Measurements from ENCODE around the gene RNF138. TPM values are rescaled to one million over a fixed set of nuclear protein-coding genes. Genes with fewer than 3 reads are reported as not detected.
"Not testable (repeated sequence)": the region's sequence is repeated elsewhere in the genome, so short reads cannot be mapped to it uniquely, and the experiment has no call there.

Gene RNF138, protein sequence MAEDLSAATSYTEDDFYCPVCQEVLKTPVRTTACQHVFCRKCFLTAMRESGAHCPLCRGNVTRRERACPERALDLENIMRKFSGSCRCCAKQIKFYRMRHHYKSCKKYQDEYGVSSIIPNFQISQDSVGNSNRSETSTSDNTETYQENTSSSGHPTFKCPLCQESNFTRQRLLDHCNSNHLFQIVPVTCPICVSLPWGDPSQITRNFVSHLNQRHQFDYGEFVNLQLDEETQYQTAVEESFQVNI
- 52.9 and 66.3 TPM in 2 replicates for total RNA-seq (2014; rRNA removed; shearing (Covaris generic))
- polyA plus RNA-seq (2015; cell fraction: cytosol; rRNA removed), result 57.4 and 68.4 TPM in 2 replicates
- polyA plus RNA-seq (2015; cell fraction: nucleus; rRNA removed), result 44.5 and 63.1 TPM in 2 replicates

DNA sequence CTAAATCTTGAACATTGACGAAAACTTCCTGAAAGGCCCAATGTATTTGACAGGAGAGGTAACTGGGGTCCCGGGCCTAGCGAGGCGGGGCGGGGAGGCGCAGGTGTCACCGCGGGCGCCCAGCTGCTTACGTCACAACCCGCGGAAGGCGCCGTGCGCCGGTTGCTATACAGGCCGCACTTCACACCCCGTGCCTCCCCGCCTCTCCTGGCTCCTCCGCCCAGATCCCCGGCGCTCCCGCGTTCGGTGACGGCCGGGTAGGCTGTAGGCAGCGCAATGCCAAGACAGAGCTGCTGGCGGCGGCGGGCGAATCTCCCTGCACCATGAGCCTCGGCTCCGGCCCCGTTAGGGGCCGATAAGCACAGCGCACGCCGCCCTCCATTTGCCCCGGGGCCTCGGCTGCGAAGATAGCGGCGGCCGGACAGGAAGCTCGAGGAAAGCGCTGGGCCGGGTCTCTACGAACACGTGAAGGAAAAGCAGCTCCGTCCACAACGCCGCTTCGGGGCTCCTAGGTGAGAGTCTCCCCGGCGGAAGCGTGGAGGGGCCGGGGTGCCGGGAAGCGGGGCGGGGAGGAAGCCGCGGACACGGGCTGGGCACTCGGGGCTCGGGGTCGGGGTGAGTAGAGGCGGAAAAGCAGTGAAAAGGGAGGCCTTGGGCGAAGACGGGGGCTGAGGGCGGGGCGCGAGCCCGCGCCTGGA lies at the start of gene RNF138:
RNF138 (plus strand) TSS at position 151 of the 698 bp plus-strand sequence. CDS start 903 bp downstream, outside the sequence.
- peak; percentile 76 for DNase-seq (ENCODE audit: low read depth)

DNA sequence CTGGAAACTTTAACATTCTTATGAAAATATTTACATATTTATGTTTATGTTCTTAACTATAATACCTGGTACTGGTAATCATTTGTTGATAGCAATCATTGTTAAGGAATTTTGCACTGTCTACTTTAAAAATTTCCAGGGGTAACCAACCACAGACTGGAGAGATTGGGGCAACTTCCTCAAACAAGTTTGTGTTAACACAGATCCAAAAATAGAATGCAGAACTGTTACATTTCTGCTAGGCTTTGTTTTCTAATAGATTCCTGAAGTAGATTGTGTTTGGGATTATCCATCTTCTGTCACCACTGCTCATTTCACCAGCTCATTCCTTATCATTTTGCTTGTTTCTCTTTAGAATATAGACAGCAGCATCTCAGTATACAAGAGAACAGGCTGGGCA lies 49.3 kb upstream of the RNF138 start:
- no peak for DNase-seq (ENCODE audit: low read depth)

DNA sequence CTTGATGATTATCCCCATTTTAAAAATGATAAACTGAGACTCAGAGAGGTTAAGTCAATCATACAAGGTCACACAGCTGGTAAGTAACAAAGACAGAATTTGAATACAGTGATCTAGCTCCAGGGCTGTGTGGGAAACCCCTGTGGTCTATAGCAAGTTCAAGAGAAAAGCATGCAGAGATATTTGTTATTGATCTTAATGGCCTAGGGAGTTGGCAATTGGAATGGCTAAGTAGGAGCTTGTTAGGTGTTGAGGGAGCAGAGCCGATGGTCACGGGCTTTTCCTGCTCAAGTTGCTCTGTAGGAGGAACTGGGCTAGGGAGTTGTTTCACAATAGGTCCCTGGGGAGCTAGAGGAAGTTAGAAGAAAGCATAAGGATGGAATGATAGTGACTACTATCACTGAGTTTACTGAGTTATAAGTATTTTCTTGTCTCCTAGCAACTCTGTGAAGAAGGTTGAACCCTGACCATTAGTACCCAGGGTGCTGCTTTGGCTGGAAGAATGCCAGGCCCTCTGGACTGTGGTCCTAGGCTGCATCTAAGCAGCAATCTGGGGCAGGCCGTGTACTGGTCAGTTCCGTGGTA lies 43.1 kb upstream of the RNF138 start:
- DNase-seq (ENCODE audit: low read depth), result peak; percentile 3

DNA sequence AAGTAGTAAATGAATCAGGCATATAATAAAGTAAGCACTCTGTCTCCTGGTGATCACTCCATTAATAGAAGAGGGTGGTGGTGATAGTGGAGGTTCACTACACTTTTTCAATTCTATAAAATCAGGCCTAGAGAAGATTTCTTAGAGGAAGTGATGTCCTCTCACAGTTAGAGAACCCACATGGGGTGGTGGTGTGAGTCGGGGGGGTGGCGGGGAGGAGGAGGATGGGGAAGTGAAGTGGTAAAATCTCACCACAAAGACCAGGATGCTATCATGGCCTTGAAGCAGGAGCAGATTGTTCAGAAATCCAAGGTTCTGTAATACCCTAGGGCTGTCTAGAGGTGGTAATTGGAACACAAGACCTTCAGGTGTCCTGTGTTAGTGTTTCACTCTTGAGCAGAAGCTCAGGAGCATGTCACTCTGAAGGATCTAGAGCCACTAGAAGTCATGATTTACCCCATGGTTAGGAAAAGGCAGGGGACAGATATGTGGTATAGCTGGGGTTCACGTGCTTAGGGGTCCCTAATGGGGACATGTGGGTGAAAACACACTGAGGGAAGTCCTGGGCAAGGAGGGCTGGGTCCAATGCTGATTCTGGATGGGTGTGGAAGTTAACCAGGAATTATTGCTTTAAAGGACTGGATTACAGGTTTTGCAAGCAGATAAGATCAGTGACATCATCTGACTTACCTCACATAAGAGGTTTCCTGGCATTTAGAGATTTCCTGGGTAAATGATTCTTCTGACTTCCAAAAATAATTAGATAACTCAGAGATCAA lies 42.1 kb upstream of the RNF138 start:
- no peak for DNase-seq (ENCODE audit: low read depth)

DNA sequence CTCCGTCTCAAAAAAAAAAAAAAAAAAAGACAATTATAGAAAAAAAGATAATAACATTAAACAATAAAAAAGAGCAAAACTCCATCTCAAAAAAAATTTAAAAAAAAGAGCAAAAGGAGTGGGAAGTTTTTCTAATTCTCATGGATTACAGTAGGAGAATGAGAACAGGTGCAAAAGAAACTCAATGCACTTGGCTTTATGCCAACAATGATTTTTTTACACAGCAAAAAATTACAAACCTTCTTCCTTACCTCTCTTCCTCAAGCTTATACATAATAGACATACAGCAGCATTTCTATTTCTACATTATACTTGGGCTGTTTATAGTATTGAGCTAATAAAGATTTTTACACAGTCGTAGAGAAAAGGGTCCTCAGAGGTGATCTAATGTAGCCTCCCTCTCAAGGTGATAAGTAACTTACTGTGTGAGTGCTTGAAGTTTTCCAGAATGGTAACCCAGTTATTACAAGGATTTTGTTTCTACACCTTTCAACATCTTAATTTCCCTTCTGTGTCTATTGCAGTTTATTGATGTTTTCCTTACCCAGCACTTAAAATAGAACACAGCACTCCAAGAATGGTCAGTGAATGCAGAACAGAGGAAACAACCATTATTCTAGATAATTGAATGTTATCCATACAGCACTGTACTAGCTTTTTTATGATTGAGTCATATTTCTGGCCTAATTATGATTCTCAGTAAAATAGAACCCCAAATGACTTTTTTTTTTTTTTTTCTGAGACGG lies 34.9 kb upstream of the RNF138 start:
- no peak for DNase-seq (ENCODE audit: low read depth)

DNA sequence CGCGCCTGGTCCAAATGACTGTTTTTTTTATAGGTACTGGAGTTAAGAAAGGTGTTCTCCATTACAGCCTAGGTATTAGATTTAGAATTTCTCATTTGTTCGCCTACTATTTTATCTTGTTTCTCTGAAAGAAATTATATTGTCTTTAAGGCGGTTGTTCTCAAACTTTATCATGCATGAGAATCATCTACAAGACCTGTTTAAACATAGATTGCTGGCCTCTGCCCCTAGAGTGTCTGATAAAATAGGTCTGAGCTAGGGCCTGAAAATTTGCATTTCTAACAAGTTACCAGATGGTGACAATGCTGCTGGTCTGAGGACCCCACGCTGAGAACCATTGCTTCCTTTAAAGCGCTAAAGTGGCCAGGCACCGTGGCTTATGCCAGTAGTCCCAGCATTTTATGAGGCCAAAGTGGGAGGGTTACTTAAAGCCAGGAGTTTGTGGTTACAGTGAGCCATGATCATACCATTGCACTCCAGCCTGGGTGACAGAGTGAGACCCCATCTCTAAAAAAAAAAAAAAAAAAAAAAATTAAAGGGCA lies 34.0 kb upstream of the RNF138 start:
- no peak for DNase-seq (ENCODE audit: low read depth)

DNA sequence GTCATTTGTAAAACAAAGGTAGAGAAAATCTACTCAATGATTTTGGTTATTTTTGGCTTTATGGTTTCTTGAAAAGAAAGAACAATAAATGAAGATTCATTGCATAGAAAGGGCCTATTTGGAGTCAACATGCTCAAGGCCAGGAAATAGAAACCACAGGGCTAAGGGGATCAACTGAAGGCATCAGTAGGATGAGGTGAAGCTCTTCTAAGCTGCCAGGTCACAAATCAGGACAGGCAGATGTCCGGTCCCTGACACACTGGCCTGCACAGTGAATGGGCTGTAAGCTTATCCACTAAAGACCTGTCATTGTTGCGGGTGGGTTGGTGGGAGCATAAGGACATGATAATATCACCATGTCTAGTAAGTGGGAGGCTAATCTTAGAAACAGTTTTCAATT lies 31.6 kb upstream of the RNF138 start:
- no peak for DNase-seq (ENCODE audit: low read depth)

DNA sequence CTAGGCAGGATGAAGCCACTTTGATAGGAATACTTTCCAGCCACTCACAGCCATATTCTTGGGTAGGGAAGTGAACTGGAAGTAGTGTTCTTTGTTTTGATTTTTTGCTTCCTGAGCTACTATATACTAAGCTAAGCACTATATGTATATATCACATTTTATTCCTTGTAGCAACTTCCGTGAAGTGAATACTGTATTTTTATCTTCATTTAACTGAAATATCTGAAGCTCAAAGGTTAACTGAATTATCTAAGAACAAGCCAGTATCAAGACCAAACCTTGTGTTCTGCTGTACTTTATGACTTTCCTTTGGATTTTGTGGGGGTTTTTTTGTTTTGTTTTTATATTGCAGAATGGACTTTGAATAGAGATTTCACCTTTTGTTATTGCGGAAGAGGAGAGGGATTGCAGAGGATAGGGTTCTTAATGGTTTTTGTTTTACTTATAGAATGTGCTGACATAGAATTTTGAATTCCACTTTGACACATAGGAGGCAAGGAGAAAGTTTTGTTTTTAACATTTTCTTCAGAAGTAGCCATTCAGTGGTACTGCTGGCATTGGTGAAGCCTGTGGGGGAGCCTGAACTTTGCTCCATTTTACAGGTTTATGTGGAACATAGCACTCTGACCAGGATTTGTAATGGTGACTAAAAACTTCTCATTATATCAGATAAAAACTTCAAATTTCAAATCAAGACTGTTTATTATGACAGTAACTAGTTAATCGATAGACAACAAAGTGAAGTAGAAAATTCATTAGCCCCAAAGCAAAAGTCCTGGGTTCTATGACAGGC lies 24.1 kb upstream of the RNF138 start:
- no peak for DNase-seq (ENCODE audit: low read depth)

DNA sequence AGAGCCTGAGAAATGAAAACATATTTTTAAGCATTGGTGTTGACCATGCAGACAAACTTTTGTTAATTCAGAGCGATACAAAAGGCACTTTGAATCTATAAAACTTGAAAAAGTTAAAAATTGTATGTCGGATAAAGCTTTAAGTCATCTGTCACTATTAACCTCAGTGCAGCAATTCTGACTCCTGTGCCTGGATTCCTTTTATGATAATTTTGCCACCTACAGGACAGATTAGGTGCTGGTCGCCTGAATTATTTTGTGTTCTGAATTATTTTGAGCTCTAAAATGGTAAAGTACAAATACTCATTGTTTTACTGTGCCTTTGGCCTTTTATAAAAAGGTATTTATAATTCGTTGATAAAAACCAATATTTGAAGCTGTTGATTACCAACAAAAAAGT lies 19.4 kb upstream of the RNF138 start:
- DNase-seq (ENCODE audit: low read depth), result no peak

DNA sequence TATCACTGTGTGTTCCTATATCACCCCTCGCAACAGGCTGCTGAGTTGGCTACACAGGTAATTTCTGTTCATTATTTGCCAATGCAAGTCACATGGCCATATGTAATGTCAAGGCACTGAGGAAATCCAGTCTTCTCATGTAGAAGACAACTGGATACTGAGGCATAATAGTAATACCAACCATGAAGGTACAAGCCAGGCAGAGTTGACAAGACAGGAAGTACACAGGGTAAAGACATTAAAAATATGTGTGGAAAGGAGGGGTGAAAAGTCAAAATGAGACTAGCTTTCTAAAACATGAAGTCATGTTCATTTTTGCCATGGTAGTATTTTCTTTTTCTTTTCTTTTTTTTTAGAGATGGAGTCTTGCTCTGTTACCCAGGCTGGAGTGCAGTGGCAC lies 17.5 kb upstream of the RNF138 start:
- no peak for DNase-seq (ENCODE audit: low read depth)

DNA sequence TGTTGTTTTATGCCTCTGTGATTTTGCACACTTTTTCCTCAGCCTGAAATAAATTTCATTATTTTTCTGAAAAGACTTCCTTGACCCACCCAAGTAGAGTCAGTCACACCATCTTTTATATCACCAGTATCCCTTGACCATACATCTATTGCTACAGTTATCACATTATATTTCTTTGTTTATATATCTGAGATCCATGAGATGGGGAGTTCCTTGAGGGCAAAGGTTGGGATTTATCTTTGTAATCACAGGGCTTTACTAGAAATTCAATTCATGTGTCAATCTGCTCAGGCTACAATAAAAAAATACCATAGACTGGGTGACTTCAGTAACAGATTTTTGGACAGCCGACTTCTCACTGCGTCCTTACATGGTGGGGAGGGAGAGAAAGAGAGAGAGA lies 12.8 kb upstream of the RNF138 start:
- no peak for DNase-seq (ENCODE audit: low read depth)

DNA sequence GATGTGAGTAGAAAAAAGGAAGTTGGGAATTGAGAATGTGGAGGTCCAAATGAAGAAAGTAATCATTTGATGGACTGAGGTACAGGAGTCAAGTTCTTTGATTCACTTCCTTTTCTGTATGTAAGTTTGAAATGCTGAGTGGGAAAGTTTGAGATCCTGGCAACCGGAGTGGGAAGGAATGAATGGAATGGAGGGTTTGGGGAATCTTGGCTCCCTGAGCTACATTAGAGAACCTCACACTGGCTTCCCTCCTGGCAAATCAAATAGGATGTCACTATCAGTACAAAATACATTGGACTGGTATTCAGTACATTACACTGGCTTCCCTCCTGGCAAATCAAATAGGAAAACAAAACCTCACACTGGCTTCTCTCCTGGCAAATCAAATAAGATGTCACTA lies 9.8 kb upstream of the RNF138 start:
- no peak for DNase-seq (ENCODE audit: low read depth)

DNA sequence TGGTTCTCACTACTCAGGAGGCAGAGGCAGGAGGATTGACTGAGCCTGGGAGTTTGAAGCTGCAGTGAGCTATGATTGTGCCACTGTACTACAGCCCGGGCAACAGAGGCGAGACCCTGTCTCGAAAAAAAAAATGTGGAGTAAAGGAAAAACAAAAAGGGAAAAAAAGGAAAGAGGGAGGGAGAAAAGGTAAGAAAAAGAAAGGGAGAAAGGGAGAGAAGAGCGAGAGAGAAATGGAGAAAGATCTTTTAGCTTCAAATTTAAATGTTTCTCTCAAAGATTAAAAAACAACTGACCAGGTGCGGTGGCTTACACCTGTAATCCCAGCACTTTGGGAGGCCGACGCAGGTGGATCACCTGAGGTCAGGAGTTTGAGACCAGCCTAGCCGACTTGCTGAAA lies 7.9 kb upstream of the RNF138 start:
- DNase-seq (ENCODE audit: low read depth), result no peak

DNA sequence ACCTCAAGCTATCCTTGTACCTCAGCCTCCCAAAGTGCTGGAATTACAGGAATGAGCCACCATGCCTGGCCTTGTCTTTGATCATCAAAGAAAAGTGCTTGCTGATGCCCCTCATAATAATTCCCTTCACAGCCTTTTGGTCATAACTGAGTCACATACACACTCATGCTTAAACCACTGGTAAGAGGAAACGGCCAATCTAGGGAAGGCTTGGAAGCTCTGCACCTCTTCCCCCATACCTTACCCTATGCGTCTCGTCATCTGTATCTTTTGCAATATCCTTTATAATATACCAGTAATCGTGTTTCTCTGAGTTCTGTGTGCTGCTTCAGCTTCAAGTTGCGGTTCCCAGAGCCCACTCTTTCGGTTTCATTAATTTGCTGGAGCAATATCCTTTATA lies 4.8 kb upstream of the RNF138 start:
- DNase-seq (ENCODE audit: low read depth), result peak; percentile 91

DNA sequence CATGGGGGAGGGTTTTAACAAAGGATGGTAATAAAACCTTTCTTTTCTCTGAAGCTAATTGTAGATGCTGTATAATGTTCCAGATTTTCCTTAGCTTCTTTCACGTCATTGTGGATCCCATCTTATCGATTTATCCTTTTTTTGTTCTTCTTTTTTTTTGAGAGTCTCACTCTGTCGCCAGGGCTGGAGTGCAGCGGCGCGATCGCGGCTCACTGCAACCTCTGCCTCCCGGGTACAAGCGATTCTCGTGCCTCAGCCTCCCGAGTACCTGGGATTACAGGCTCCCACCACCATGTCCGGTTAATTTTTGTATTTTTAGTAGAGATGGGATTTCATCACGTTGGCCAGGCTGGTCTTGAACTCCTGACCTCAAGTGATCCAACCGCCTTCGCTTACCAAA lies 843 bp upstream of the RNF138 start:
- not testable (repeated sequence) for DNase-seq (ENCODE audit: low read depth)

DNA sequence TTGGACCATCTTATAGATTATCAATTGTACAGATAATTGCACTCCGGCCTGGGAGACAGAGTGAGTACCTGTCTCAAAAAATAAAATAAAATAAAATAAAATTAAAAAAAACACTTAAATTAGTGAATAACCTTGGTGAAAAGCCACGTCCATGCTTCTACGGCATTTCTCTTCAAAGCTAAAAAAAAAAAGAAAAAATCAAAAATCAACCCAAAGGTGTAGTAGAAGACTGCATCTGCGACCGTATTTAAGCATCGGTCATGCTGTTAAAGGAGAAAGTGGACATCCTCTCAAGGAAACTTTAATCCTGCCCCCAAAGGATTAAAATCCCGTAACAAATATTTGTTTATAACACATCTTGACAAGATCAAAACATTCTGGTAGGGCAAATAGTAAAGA lies 350 bp upstream of the RNF138 start:
- no peak for DNase-seq (ENCODE audit: low read depth)

DNA sequence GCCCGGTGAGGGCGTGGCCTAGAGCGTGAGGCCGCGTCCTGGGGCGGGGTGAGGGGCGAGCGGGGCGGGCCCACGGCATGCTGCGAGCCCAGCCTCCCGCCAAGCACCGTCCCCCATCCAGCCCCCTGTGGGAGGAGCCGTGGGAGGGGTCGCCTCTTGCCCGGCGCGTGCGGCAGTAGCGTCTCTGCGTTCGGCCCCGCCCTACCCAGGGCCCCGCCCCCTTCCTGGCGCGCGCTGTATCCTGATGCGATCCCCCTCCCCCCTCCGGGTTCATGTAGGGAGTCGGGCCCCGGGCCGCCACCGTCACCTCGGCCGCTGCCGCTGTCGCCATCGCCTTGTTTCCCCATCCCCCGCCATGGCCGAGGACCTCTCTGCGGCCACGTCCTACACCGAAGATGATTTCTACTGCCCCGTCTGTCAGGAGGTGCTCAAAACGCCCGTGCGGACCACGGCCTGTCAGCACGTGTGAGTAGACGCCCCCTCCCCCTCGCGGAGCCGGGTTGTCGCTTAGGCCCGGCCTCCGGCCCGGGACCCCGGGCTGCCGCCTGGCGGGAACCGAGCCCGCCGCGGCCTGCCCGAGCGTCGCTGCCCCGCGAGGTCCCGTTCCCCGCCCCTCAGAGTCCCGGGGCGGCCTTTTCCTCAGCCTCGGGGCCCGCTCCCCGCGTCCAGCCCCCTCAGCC lies 888 bp downstream of the RNF138 start:
- DNase-seq (ENCODE audit: low read depth), result peak; percentile 92

DNA sequence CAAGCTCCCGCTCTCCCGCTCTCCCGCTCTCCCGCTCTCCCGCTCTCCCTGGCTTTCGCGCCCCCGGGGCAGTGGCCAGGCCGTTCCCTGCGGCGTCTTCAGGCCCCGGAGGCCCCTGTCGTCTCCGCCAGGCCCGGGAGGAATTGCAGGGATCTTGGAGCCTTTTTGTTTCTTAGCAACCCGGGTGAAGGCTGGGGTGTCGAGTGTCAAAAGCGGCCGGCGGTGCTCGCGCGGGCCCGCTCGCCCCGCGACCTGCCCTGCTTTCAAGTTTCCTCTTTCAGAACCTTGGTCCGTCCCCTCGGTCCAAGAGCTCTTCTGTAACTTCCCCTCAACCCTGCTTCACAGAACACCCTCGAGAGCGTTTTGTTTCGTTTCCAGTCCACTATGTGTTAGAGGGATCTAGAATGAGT lies 1.4 kb downstream of the RNF138 start:
- DNase-seq (ENCODE audit: low read depth), result peak; percentile 42

DNA sequence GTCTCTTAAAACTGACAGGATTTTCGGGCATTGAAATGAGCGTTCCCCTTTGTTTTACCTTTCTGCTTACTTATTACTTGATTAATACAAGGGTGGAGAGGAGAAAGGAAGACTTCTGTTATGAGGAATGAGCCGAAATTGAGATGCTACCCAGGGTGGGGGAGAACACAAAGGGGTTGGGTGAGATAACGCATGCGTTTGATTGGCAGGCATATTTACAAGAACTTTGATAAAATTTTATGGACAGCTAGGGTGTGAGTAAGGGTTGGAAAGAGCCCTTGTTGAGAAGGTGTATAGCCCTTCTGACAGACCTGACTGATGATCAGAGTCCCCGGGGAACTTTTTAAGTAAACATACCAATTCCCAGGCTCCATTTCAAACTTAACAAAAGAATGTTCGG lies 1.8 kb downstream of the RNF138 start:
- no peak for DNase-seq (ENCODE audit: low read depth)
